Naive thymus-derived CD8-positive, alpha-beta T cell (primary cell): ENCODE data around the gene PBXIP1. TPM values are rescaled to one million over a fixed set of nuclear protein-coding genes. Genes with fewer than 3 reads are reported as not detected.

Experiments used
- ATAC-seq, 2 donors: fragments of 150-1000 bp; cut with Tn5 transposase in 1 of 2; sonication (Bioruptor Pico), chemical (Tn5 transposase) in 1 of 2; 1 replicate in 1 of 2; 2 replicates in 1 of 2; pipeline ENCODE4 v1.10.0; 2021; ENCODE audit warnings: mild to moderate bottlenecking in 2 of 2, moderate library complexity in 2 of 2
- POLR2A ChIA-PET: fragments of 350-600 bp; sonication (Branson Sonifier 250); formaldehyde crosslinking; loops from one replicate; lab custom pipeline; 2021; ENCODE audit warnings: antibody characterized with exemption; lab: Charles Lee
- DNase-seq, 10 donors: peaks; one replicate each; pipeline versions ENCODE4 v3.0.0 to v3.0.0-alpha.2; 2020 to 2022
- H3K27ac Mint-ChIP-seq, 10 donors: one replicate each; pipeline ENCODE4 v1.8.0; 2020 to 2022; ENCODE audit warnings: mild to moderate bottlenecking in 10 of 10, mixed read lengths in 10 of 10, moderate library complexity in 4 of 10, inconsistent platforms in 1 of 10
- H3K27me3 Mint-ChIP-seq, 5 donors: one replicate each; pipeline ENCODE4 v1.8.0; 2021 to 2022; ENCODE audit warnings: mixed read lengths in 5 of 5
- H3K36me3 Mint-ChIP-seq, 3 donors: one replicate each; pipeline ENCODE4 v1.8.0; 2020 to 2022; ENCODE audit warnings: mixed read lengths in 3 of 3, mild to moderate bottlenecking in 2 of 3, inconsistent platforms in 1 of 3
- H3K4me1 Mint-ChIP-seq, 4 donors: one replicate each; pipeline ENCODE4 v1.8.0; 2021 to 2022; ENCODE audit warnings: mixed read lengths in 4 of 4
- H3K4me3 Mint-ChIP-seq, 10 donors: one replicate each; pipeline ENCODE4 v1.8.0; 2020 to 2022; ENCODE audit warnings: mild to moderate bottlenecking in 10 of 10, mixed read lengths in 10 of 10, moderate library complexity in 6 of 10, inconsistent platforms in 1 of 10
- H3K9me3 Mint-ChIP-seq, 9 donors: one replicate each; pipeline ENCODE4 v1.8.0; 2020 to 2022; ENCODE audit warnings: mixed read lengths in 9 of 9, mild to moderate bottlenecking in 3 of 9, inconsistent platforms in 1 of 9, moderate library complexity in 1 of 9
- microRNA-seq: library from miRNA; unstranded; fragments of <30 nt; microRNA quantifications from one replicate; pipeline ENCODE4 v1.2.0, GENCODE V29; 2022; ENCODE audit warnings: borderline microRNAs expressed
- polyA plus RNA-seq, 3 donors: library from polyadenylated mRNA; unstranded; fragments of 300-500 nt; fragmentation: Illumina TruSeq; gene quantifications; one replicate each; pipeline ENCODE4 v1.2.3, GENCODE V29; 2021
- total RNA-seq, 8 experiments: library from RNA in 2 of 8; stranded (reverse) in 2 of 8; gene quantifications; one replicate each; pipeline ENCODE4 v1.2.3 and lab custom pipeline; 2021 to 2026

Gene PBXIP1
- total and polyA plus RNA-seq, 5 experiments from 2014 or later, result 182 to 319 (median 239) TPM

- no peak overlapping the region for H3K27ac Mint-ChIP-seq
- POLR2A ChIA-PET, result no interaction called here
- H3K36me3 Mint-ChIP-seq, result no peaks in the 10 kb centered on the region
- no peaks in the 10 kb centered on the region for H3K9me3 Mint-ChIP-seq
- peaks cover 0 to 4% (median 0%) of the 10 kb centered on the region in 5 donors for H3K27me3 Mint-ChIP-seq
- DNase-seq (no peak), ATAC-seq (no peak)
- H3K4me3 Mint-ChIP-seq, result no peak overlapping the region
- H3K4me1 Mint-ChIP-seq, result peaks cover 0 to 4% (median under 1%) of the 10 kb centered on the region in 4 donors
These were observed 60.1 kb downstream of the PBXIP1 start for GRCh38 chr1:154895798-154896197.

Small RNAs within 50 kb of the gene (microRNA-seq; reads per million reads assigned to microRNA genes)
- gene MIR4258, result not detected

Other genes starting within 250 kb of the PBXIP1 start
- under 1 TPM in 1 of 2 experiments, not detected in 1; 0.08 TPM for gene KCNN3, start 85.8 kb downstream of the PBXIP1 start, total RNA-seq
- not detected for gene KCNN3, start 85.8 kb downstream of the PBXIP1 start, polyA plus RNA-seq
- gene PMVK, start 19.4 kb downstream of the PBXIP1 start, total RNA-seq, result 10 to 100 TPM; 11.7 to 13.5 TPM
- 10 to 100 TPM; 41.0 to 45.7 (median 45.1) TPM for gene PMVK, start 19.4 kb downstream of the PBXIP1 start, polyA plus RNA-seq
- 10 to 100 TPM; 55.6 to 57.3 TPM for gene PYGO2, start 5.7 kb upstream of the PBXIP1 start, total RNA-seq
- gene PYGO2, start 5.7 kb upstream of the PBXIP1 start, polyA plus RNA-seq, result 10 to 100 TPM; 21.5 to 50.8 (median 35.8) TPM
- 10 to 100 TPM; 60.7 to 68.5 TPM for gene SHC1, start 14.6 kb upstream of the PBXIP1 start, total RNA-seq
- 10 to 100 TPM; 22.6 to 27.4 (median 24.4) TPM for gene SHC1, start 14.6 kb upstream of the PBXIP1 start, polyA plus RNA-seq
- gene CKS1B, start 18.6 kb upstream of the PBXIP1 start, total RNA-seq, result 10 to 100 TPM; 11.1 to 11.7 TPM
- 10 to 100 TPM; 58.0 to 66.6 (median 63.0) TPM for gene CKS1B, start 18.6 kb upstream of the PBXIP1 start, polyA plus RNA-seq
- 10 to 100 TPM; 46.6 to 46.8 TPM for gene FLAD1, start 27.2 kb upstream of the PBXIP1 start, total RNA-seq
- 10 to 100 TPM; 30.9 to 41.8 (median 31.9) TPM for gene FLAD1, start 27.2 kb upstream of the PBXIP1 start, polyA plus RNA-seq
- under 1 TPM; 0.77 to 0.91 TPM for gene LENEP, start 37.5 kb upstream of the PBXIP1 start, total RNA-seq
- gene LENEP, start 37.5 kb upstream of the PBXIP1 start, polyA plus RNA-seq, result not detected
- gene ZBTB7B, start 46.7 kb upstream of the PBXIP1 start, total RNA-seq, result 10 to 100 TPM; 12.9 to 13.1 TPM
- gene ZBTB7B, start 46.7 kb upstream of the PBXIP1 start, polyA plus RNA-seq, result under 1 TPM; 0.12 to 0.59 (median 0.46) TPM
- 1 to 10 TPM in 1 of 2 experiments, under 1 TPM in 1; 0.83 to 1.1 TPM for gene DCST2, start 77.7 kb upstream of the PBXIP1 start, total RNA-seq
- not detected for gene DCST2, start 77.7 kb upstream of the PBXIP1 start, polyA plus RNA-seq
- gene DCST1, start 77.7 kb upstream of the PBXIP1 start, total RNA-seq, result not detected
- not detected for gene DCST1, start 77.7 kb upstream of the PBXIP1 start, polyA plus RNA-seq
- gene ADAM15, start 95.2 kb upstream of the PBXIP1 start, total RNA-seq, result 10 to 100 TPM; 21.1 to 21.9 TPM
- 1 to 10 TPM; 2.8 to 4.5 (median 3.1) TPM for gene ADAM15, start 95.2 kb upstream of the PBXIP1 start, polyA plus RNA-seq
- gene EFNA4, start 107.6 kb upstream of the PBXIP1 start, total RNA-seq, result 1 to 10 TPM; 4.6 to 5.3 TPM
- gene EFNA4, start 107.6 kb upstream of the PBXIP1 start, polyA plus RNA-seq, result 1 to 10 TPM; 1.0 to 2.6 (median 1.1) TPM
- gene EFNA3, start 122.7 kb upstream of the PBXIP1 start, total RNA-seq, result 1 to 10 TPM in 1 of 2 experiments, under 1 TPM in 1; 0.88 to 1.2 TPM
- 1 to 10 TPM in 1 of 3 donors, under 1 TPM in 2; 0.53 to 1.3 (median 0.56) TPM for gene EFNA3, start 122.7 kb upstream of the PBXIP1 start, polyA plus RNA-seq
- gene EFNA1, start 171.8 kb upstream of the PBXIP1 start, total RNA-seq, result 1 to 10 TPM; 8.5 to 8.6 TPM
- gene EFNA1, start 171.8 kb upstream of the PBXIP1 start, polyA plus RNA-seq, result 10 to 100 TPM in 1 of 3 donors, 1 to 10 TPM in 2; 2.9 to 12.0 (median 7.7) TPM
- 10 to 100 TPM; 26.7 to 26.9 TPM for gene SLC50A1, start 179.8 kb upstream of the PBXIP1 start, total RNA-seq
- 10 to 100 TPM; 50.3 to 72.7 (median 62.3) TPM for gene SLC50A1, start 179.8 kb upstream of the PBXIP1 start, polyA plus RNA-seq
- 10 to 100 TPM; 45.2 to 59.8 TPM for gene DPM3, start 184.4 kb upstream of the PBXIP1 start, total RNA-seq
- gene DPM3, start 184.4 kb upstream of the PBXIP1 start, polyA plus RNA-seq, result 100 to 1,000 TPM; 103 to 159 (median 159) TPM
- gene KRTCAP2, start 217.2 kb upstream of the PBXIP1 start, total RNA-seq, result 100 to 1,000 TPM; 148 to 152 TPM
- 100 to 1,000 TPM; 453 to 495 (median 490) TPM for gene KRTCAP2, start 217.2 kb upstream of the PBXIP1 start, polyA plus RNA-seq
- gene TRIM46, start 217.8 kb upstream of the PBXIP1 start, total RNA-seq, result 1 to 10 TPM; 4.0 to 4.1 TPM
- gene TRIM46, start 217.8 kb upstream of the PBXIP1 start, polyA plus RNA-seq, result under 1 TPM; 0.40 to 0.92 (median 0.60) TPM